HG03097 (cell line): Measurements from ENCODE around the gene S100A3.
A peak's percentile ranks its signal among the peaks of the same experiment; 100 is the strongest.

ENCODE experiments used
- ATAC-seq: cut with Tn5 transposase; IDR thresholded peaks from one replicate; pipeline ENCODE4 v1.9.1; 2021; ENCODE audit not compliant: unreplicated experiment, low FRiP score

The S100A3 gene

DNA sequence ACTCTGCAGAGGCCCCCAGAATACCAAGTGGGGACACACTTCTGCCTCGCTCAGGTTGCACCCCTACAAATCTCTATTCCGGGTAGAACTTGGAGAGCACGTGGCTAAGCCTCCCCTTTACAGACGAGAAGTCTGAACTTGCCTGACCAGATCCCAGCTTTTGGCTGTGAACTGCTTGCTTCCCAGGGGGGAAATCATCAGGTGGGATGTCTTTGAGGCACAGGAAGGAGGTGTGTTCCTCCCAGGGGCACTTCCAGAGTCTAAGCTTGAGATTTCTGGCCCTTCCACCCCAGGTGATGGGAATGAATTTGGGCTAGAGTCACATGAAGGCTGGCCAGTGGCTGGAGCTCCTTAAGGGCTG lies 1.3 kb upstream of the S100A3 start:
- no peak for ATAC-seq

GRCh38 chr1:153549741-153550397 lies 811 bp upstream of the S100A3 start:
- no peak for ATAC-seq

- no peak for ATAC-seq
Observed at GRCh38 chr1:153547560-153548551, 1.2 kb downstream of the S100A3 start.

- no peak for ATAC-seq
Observed at GRCh38 chr1:153546796-153547559, 2.1 kb downstream of the S100A3 start.

GRCh38 chr1:153546371-153546770 lies 2.7 kb downstream of the S100A3 start:
- ATAC-seq = no peak

DNA sequence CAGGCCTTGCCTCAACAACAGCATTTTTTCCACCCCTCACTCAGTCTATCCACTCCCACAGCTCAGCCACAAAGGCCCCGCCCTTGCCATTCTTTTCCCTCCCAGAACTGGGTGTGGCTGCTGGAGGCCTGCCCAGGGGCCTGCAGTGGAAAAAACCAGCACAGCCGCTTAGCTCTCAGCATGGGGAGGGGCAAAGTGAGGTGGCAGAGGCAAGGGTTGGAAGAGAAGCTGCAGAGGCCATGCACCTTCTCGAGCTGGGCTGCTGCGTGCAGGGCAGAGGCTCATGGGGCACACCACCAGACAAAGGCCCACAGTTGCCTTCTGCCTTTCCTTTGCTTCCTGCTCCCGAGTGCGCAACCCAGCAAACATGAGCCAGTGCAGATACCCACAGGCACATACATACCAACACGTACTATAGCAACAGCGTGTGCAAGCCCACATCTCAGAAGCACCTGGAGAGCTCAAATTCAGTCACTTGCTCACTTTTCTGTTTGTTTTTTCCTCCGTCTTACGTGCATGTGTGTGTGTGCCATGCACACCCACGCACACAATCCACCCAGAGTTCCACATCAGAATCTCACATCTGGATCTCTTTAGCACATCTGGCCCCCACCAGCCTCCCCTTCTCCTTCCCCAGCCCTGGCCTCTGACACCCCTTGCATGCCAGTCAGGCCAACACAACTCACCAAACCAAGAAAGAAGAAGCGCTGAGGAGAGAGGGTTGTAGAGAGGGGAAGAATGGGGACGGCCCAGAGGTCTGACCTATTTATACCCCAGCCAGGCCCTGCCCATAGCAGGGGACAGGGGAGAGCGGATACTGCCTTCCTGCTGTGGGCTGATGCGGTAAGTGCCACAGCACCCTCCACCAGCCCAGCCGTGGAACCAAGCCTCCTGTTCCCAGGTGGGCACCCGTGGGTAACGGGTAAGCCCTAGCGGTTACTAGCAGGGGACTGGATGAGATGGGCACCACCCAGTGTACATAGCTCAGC lies 3.7 kb downstream of the S100A3 start, which contains the start of gene S100A4:
Gene S100A4, minus strand, starts transcription at position 740 of the 989 bp plus-strand sequence. CDS start 1,012 bp downstream, outside the sequence.
- peak; percentile 56 for ATAC-seq

DNA sequence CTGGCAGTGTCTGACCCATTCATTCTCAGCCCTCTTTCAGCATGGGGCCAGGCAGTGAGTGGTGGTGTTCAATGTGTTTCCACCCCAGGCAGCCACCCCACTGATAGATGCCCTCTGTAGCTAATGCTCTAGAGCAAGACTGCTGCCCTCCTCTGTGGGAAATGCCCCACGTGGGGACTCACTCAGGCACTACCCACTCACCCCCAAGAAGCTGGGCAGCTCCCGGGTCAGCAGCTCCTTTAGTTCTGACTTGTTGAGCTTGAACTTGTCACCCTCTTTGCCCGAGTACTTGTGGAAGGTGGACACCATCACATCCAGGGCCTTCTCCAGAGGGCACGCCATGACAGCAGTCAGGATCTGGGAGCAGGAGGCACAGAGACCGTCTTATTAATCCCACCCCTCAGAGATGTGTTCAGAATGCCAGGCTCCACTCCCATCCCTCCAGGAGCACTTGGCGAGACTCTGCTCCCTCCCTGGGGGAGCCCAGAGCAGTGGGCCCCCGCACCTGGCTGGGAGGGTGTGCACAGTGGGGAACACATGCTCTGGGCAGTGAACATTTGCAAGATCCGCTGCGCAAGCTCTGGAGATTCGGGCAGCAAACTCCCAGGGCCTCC lies 4.5 kb downstream of the S100A3 start:
- no peak for ATAC-seq

DNA sequence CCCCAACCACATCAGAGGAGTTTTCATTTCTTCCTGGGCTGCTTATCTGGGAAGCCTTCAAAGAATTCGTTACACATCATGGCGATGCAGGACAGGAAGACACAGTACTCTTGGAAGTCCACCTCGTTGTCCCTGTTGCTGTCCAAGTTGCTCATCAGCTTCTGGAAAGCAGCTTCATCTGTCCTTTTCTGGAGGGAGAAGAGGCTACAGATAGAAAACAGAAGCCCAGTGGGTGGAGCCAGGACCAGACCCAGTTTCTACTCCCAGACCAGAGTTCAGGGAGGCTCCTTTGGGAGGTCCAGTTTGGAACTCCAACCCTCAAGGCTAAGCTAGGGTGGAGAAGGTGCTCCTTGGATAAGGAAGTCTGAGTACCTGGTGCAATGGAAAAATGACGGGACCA lies 5.3 kb downstream of the S100A3 start:
- ATAC-seq = no peak

DNA sequence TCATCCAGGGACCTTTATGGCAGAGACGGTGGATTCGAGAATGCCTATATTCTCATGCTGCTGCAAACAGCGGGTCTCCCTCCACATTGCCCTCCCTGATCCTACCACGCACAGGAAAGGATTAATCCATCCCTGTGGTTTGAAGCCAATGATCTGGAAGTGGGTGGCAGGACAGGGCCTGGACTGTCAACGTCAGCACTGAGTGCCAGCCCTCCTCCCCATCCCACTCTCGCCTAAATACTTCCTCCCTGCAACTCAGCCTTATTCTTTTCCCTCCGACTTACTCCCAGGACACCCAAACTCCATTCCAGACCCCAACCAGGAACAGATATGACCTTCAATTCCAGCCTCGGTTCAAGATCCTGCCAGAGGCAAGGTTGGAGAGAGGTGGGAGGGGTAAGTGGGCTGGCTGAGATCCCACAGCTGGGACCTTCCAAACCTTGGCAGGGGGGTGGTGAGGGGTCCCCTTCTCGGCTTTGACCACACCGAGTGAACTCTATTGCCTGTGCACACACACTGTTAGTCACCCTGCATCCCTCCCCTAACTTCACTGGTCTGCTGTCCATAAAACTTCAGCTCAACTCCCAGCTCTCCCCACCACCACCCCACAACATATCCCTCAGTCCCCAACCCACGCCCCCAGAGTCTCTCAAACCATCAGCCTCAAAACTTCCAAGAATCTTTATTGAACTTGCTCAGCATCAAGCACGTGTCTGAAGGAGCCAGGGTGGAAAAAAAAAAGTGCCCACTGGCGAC lies 5.9 kb downstream of the S100A3 start:
- no peak for ATAC-seq

- ATAC-seq = no peak
Observed at GRCh38 chr1:153541641-153542590, 7.1 kb downstream of the S100A3 start.

DNA sequence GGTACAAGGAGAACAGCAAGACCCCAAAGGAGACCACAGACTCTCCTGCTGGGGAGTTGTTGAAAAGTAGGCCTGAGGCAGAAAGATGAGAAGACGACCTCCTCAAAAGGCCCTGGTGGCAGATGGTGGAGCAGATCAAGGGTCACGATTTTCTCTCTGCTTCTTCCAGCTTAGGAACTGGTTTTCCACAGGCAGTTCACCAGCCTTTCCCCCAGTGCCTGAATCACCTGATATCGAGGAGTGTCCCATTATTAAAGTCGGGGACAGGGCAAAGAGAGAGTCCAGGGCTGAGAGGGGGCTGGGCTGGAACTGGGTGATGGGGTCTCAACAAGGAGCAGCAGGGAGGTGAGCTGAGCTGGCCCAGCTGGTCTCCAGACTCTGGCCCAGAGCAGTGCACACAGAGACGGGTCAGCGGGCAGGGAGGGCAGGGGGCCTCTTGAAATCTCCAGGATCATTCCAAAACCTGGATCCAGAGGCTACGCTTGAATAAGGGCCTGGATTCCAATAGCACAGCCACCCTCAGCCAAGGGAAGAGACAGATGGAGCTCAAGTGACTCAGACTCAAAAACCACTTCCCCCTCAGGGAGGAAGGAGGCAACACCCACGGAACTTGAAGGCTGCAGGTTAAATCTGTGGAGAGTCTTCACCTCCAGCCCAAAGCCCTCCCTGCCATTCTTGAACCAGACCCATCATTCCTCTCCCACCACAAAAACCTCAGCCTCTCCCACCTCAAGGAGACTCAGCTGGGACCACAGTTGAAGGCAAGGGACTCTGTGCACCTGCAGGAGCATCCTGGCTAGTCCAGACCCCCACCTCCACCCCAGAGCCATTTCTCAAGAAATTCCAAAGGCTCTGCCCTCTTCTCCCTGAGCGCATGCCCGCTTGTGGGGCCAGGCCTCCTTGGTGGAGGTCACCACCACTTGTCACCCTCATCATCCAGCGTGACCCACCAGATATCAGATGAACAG lies 8.4 kb downstream of the S100A3 start, which contains the start of gene S100A5:
Gene S100A5, minus strand, starts transcription at position 541 of the 968 bp plus-strand sequence. CDS start 743 bp downstream, outside the sequence.
- ATAC-seq = no peak

DNA sequence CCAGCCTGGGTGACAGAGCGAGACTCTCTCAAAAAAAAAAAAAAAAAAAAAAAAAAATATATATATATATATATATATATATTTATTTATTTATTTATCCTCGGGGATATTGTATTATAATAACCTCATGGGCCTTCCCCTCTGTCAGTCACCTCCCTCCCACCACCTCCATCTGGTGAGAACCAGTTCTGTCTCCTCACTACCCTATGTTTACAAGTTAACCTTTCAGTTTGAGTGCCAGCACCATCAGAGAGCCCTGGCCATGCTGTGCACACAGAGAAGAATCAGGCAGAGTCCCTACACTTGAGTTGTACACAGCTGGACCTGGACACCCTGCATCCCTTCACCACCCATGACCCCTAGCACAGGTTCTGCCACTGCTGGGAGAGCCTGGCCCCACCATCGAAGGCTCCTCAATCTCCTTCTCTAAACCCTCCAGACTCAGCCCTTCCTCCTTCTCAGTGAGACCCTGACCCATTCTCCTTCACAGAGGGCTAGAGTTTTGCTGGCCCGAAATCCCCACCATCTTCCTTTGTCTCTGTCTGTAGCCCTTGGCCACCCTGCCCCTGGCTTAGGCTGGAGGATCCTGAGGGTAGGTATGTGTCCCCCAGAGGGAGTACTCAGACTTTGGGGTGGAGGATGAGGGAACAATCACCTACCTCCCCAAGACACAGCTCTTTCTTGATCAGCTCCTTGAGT lies 9.5 kb downstream of the S100A3 start:
- ATAC-seq = no peak

GRCh38 chr1:153538315-153538821 lies 10.7 kb downstream of the S100A3 start:
- no peak for ATAC-seq

DNA sequence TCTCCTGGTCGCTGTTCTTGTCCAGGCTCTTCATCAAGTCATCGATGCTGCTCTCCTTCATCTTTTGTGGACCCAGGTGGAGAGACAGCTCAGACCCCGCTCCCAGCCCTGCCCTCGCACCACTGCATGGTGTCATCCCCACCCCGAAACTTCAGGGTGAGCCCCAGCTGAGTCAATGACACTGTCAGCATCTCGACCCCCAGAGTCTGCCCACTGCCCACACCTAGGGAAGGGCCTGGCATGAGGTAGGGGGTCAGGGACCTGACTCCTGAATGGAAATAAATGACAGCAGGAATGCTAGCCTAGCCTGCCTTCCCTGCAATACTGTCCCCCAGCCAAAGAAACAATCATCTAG lies 11.7 kb downstream of the S100A3 start:
- no peak for ATAC-seq

- ATAC-seq = no peak
Observed at GRCh38 chr1:153536671-153537375, 12.2 kb downstream of the S100A3 start.
